Left lung (tissue), 10 donors: ENCODE measurements around the gene WRAP53. TPM values are rescaled to one million over a fixed set of nuclear protein-coding genes. Genes with fewer than 3 reads are reported as not detected.
A peak's percentile ranks its signal among the peaks of the same experiment; 100 is the strongest.

Source experiments
- ATAC-seq: fragments of 200-7000 bp; cut with Tn5 transposase; one replicate; pipeline ENCODE4 v1.9.1; 2020; ENCODE audit warnings: moderate library complexity
- DNase-seq, 4 donors: peaks; one replicate each; pipeline ENCODE4 v3.0.0-alpha.2; 2013 to 2020
- H3K27ac ChIP-seq, 2 donors: fragments of 200-600 bp; sonication (generic) in 1 of 2; one replicate each; pipeline versions ENCODE4 v1.5.0 to v1.8.0; 2020 to 2021
- H3K27me3 ChIP-seq, 2 donors: fragments of 200-600 bp; sonication (generic) in 1 of 2; one replicate each; pipeline versions ENCODE4 v1.5.0 to v1.8.0; 2020 to 2021
- H3K36me3 ChIP-seq, 2 donors: fragments of 200-600 bp; sonication (generic) in 1 of 2; one replicate each; pipeline versions ENCODE4 v1.5.0 to v1.8.0; 2020 to 2021
- H3K4me1 ChIP-seq, 2 donors: fragments of 200-600 bp; one replicate each; pipeline ENCODE4 v1.8.0; 2021
- H3K4me3 ChIP-seq, 2 donors: fragments of 200-600 bp; sonication (generic) in 1 of 2; one replicate each; pipeline versions ENCODE4 v1.5.0 to v1.8.0; 2020 to 2021; ENCODE audit warnings: mild to moderate bottlenecking in 1 of 2
- H3K9me3 ChIP-seq, 2 donors: fragments of 200-600 bp; sonication (generic) in 1 of 2; one replicate each; pipeline versions ENCODE4 v1.5.0 to v1.8.0; 2020 to 2021
- intact Hi-C, 2 donors: fragments of 100-400 bp; cut with DNase I; formaldehyde crosslinking; loops; one replicate each; pipeline versions ENCODE4 v1.11.2 to v1.14.2; 2022
- polyA plus RNA-seq, 6 donors: library from polyadenylated mRNA; unstranded; fragments of 120-200 nt; gene quantifications; one replicate each; pipeline ENCODE4 v1.2.1, GENCODE V29; 2013; ENCODE audit not compliant: insufficient read length in 6 of 6
- total RNA-seq, 2 donors: library from RNA; stranded (reverse); fragmentation: NEBNext Ultra II Directional; extraction: Animal tissue kit (Norgen Biotek cat#: 25700); gene quantifications; one replicate each; pipeline ENCODE4 v1.2.1, GENCODE V29; 2021
- TF ChIP-seq, protein P1 (sequence below), 2 donors: fragments of 200-600 bp; sonication (generic) in 1 of 2; IDR thresholded peaks; one replicate each; pipeline versions ENCODE4 v1.5.0 to v1.8.0; 2021; ENCODE audit warnings: antibody characterized with exemption in 2 of 2
- donor health status: DM: no; HTN: yes; CAD: no.
- donor health status: DM: no; HTN: no; CAD: no.

The WRAP53 gene
- total and polyA plus RNA-seq, 8 donors: 9.4 to 16.0 (median 13.4) TPM

DNA sequence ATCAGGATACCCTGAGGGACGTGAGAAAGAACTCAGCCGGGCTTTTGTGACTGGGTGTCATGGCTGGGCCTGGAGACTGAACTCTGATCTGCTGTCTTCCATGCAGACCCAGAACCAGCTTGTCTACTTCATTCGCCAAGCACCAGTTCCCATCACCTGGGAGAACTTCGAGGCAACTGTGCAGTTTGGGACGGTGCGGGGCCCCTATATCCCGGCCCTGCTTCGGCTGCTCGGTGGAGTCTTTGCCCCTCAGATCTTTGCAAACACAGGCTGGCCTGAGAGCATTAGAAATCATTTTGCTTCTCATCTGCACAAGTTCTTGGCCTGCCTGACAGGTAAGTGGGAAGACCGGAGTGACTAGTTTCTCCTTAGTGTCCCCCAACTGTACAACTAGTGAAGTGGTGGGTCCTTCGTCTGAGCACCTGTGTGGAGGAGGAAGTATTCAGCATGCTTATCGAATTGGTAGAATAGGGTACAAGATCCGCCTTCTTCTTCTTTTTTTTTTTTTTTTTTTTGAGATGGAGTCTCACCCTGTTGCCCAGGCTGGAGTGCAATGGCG lies 44.8 kb downstream of the WRAP53 start:
- ATAC-seq: peak; percentile 59
- Histone ChIP-seq H3K4me3 (no peak overlapping the region), H3K9me3 (no peaks in the 10 kb centered on the region), H3K36me3 (no peaks in the 10 kb centered on the region), H3K27me3 (peaks cover 0 to 11% of the 10 kb centered on the region in 2 donors), H3K27ac (no peak overlapping the region), H3K4me1 (no peaks in the 10 kb centered on the region)
- DNase-seq: peak in 2 of 4 donors; percentile 36 to 75
- intact Hi-C loops: no loop called here
- TF ChIP-seq, protein P1, sequence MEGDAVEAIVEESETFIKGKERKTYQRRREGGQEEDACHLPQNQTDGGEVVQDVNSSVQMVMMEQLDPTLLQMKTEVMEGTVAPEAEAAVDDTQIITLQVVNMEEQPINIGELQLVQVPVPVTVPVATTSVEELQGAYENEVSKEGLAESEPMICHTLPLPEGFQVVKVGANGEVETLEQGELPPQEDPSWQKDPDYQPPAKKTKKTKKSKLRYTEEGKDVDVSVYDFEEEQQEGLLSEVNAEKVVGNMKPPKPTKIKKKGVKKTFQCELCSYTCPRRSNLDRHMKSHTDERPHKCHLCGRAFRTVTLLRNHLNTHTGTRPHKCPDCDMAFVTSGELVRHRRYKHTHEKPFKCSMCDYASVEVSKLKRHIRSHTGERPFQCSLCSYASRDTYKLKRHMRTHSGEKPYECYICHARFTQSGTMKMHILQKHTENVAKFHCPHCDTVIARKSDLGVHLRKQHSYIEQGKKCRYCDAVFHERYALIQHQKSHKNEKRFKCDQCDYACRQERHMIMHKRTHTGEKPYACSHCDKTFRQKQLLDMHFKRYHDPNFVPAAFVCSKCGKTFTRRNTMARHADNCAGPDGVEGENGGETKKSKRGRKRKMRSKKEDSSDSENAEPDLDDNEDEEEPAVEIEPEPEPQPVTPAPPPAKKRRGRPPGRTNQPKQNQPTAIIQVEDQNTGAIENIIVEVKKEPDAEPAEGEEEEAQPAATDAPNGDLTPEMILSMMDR (IDR thresholded peaks at IDR 0.05): no peak

DNA sequence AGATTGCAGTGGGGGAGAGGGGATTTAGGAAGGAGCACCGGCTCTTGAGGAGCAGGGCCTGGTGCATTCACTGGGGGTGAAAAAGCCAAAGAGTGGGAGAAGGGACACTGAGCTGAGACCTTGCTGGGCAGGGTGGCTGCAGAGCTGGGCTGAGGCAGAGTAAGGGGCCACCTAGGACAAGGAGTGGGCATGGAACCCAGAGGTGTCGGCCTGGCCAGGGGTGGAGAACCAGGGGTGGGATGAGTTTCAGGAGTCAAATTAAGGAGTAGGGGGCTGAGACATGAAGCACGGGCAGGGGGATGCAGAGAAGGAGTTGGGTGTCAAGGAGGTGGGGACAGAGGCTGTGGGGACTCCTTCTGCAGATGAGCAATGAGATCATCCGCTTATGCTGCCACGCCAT lies 49.3 kb downstream of the WRAP53 start:
- intact Hi-C loops: no loop called here
- H3K4me1 ChIP-seq: no peaks in the 10 kb centered on the region

DNA sequence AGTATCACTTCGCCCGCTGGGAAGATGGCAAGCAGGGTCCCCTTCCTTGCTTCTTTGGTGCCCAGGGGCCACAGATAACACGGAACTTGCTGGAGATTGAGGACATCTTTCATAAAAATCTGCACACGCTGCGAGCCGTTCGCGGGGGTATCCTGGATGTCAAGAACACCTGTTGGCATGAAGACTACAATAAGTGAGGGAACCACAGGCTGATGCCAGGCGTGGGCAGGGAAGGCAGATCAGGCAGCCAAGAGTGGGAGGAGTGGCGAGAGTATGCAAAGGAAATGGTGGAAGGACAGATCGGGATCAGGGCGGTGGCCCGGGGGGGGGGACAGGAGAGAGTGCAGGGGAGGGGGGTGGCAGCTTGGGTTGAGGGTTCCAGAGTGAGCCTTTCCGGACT lies 51.5 kb downstream of the WRAP53 start:
- TF ChIP-seq, protein P1 (IDR thresholded peaks at IDR 0.05): no peak
- intact Hi-C loops: no loop called here
- Histone ChIP-seq H3K4me3 (no peak overlapping the region), H3K36me3 (no peaks in the 10 kb centered on the region), H3K27ac (no peak overlapping the region), H3K27me3 (peaks cover 0 to 40% of the 10 kb centered on the region in 2 donors), H3K4me1 (peaks cover 0 to 5% of the 10 kb centered on the region in 2 donors), H3K9me3 (no peaks in the 10 kb centered on the region)
- no peak for ATAC-seq
- DNase-seq: no peak

More for the DNA sequence above, 49.3 kb downstream of the WRAP53 start:
- TF ChIP-seq, protein P1 (IDR thresholded peaks at IDR 0.05): no peak
- Histone ChIP-seq H3K4me3 (no peak overlapping the region), H3K27me3 (peaks cover 0 to 40% of the 10 kb centered on the region in 2 donors), H3K27ac (no peak overlapping the region), H3K36me3 (no peaks in the 10 kb centered on the region), H3K9me3 (no peaks in the 10 kb centered on the region)
- DNase-seq (no peak), ATAC-seq (no peak)

DNA sequence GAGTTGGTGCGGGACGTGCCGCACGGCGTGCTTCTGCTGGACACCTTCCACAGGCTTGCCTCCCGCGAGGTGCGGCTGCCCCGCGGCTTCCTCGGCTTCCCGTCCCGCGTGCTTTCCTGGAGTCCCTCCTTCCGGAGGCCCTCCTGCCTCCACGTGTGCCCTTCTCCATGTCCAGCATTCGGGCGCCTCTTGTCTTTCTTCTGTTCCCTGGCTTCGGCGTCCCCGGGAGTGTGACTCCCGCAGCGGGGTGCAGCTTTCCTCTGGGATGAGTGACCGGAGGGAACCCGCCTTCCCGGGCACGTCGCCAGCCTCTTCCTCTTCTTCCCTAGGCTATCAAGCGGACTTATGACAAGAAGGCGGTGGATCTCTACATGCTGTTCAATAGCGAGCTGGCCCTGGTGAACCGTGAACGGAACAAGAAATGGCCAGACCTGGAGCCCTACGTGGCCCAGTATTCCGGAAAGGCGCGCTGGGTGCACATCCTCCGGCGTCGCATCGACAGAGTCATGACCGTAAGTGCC lies 52.3 kb downstream of the WRAP53 start:
- Histone ChIP-seq H3K9me3 (no peaks in the 10 kb centered on the region), H3K27ac (no peak overlapping the region), H3K4me3 (no peak overlapping the region), H3K36me3 (no peaks in the 10 kb centered on the region), H3K27me3 (peaks cover 0 to 37% of the 10 kb centered on the region in 2 donors), H3K4me1 (peaks cover under 1 to 7% of the 10 kb centered on the region in 2 donors)
- ATAC-seq: no peak
- TF ChIP-seq, protein P1 (IDR thresholded peaks at IDR 0.05): no peak
- intact Hi-C loops: no loop called here
- no peak for DNase-seq

DNA sequence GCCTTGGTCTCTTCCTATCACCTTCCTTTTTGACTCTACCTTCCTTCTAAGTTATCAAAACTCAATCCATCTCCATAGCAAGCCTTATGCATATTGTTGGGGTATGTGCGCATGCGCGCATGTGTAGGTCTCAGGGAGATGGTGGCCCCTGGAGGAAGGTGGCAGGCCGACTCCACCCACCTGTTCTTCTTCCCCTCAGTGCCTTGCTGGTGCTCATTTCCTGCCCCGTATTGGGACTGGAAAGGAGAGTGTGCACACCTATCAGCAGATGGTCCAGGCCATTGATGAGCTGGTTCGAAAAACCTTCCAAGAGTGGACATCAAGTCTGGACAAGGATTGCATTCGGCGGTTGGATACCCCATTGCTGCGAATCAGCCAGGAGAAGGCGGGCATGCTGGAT lies 54.5 kb downstream of the WRAP53 start:
- ATAC-seq (no peak), DNase-seq (no peak)
- Histone ChIP-seq H3K4me3 (no peak overlapping the region), H3K9me3 (no peaks in the 10 kb centered on the region), H3K27ac (no peak overlapping the region), H3K27me3 (peaks cover 0 to 34% of the 10 kb centered on the region in 2 donors), H3K36me3 (no peaks in the 10 kb centered on the region), H3K4me1 (peaks cover 8 to 14% of the 10 kb centered on the region in 2 donors)
- TF ChIP-seq, protein P1 (IDR thresholded peaks at IDR 0.05): no peak
- intact Hi-C loops: no loop called here
